K562 treated with DMSO at 1 percent for 4 hours (cell line): ENCODE measurements around the gene DHH. TPM values are rescaled to one million over a fixed set of nuclear protein-coding genes. Genes with fewer than 3 reads are reported as not detected.

Experiments
- total RNA-seq: library from RNA; unstranded; fragments of 300-600 nt; gene quantifications from 2 replicates; pipeline ENCODE4 v1.2.3, GENCODE V29; 2022; ENCODE audit not compliant: insufficient read depth

DHH gene
- total RNA-seq = 3.8 and 4.5 TPM in 2 replicates

GRCh38 chr12:49094160-49094974 is at the start of gene DHH:
TSS of gene DHH (minus strand) at chr12:49094801. CDS start at chr12:49094512, 289 bp downstream.

GRCh38 chr12:49131051-49131893 is 36.7 kb upstream of the DHH start, which contains the start of gene TUBA1B:
TSS of gene TUBA1B (minus strand) at chr12:49131395. CDS start at chr12:49131300, 95 bp downstream.

GRCh38 chr12:49110464-49111155 is 16.0 kb upstream of the DHH start, which contains the start of gene LMBR1L:
TSS of gene LMBR1L (minus strand) at chr12:49110847. CDS start at chr12:49110555, 292 bp downstream.

GRCh38 chr12:49069507-49070346 is 24.9 kb downstream of the DHH start, which contains the start of gene RHEBL1:
TSS of gene RHEBL1 (minus strand) at chr12:49069979. CDS start at chr12:49069785, 194 bp downstream.

GRCh38 chr12:49060237-49061156 is 34.1 kb downstream of the DHH start, which contains the start of gene KMT2D:
TSS of gene KMT2D (minus strand) at chr12:49060794. CDS start at chr12:49055324, 5,470 bp downstream.

Other genes starting within 250 kb of the DHH start
- 61.7 and 73.8 TPM in 2 replicates for gene DDX23, start 242.6 kb downstream of the DHH start, total RNA-seq
- gene RND1, start 228.9 kb downstream of the DHH start, total RNA-seq = 1.8 and 1.9 TPM in 2 replicates
- gene FKBP11, start 169.3 kb downstream of the DHH start, total RNA-seq = 4.6 and 8.3 TPM in 2 replicates
- gene ARF3, start 137.3 kb downstream of the DHH start, total RNA-seq = 50.5 and 56.3 TPM in 2 replicates
- gene WNT10B, start 123.1 kb downstream of the DHH start, total RNA-seq = 0.31 TPM in 1 of 2 replicates, not detected in the other
- gene WNT1, start 116.5 kb downstream of the DHH start, total RNA-seq = not detected in 2 replicates
- 0.73 and 1.4 TPM in 2 replicates for gene DDN, start 95.4 kb downstream of the DHH start, total RNA-seq
- gene PRKAG1, start 76.0 kb downstream of the DHH start, total RNA-seq = 60.7 and 65.8 TPM in 2 replicates
- 31.9 and 41.7 TPM in 2 replicates for gene KMT2D, start 34.0 kb downstream of the DHH start, total RNA-seq
- 14.1 and 17.7 TPM in 2 replicates for gene RHEBL1, start 24.8 kb downstream of the DHH start, total RNA-seq
- gene LMBR1L, start 16.0 kb upstream of the DHH start, total RNA-seq = 23.6 and 30.6 TPM in 2 replicates
- gene TUBA1B, start 36.6 kb upstream of the DHH start, total RNA-seq = 2,409 and 2,413 TPM in 2 replicates
- gene TUBA1A, start 94.3 kb upstream of the DHH start, total RNA-seq = 27.3 and 34.8 TPM in 2 replicates
- gene TUBA1C, start 170.3 kb upstream of the DHH start, total RNA-seq = 705 and 867 TPM in 2 replicates
- 1.4 and 3.5 TPM in 2 replicates for gene PRPH, start 200.3 kb upstream of the DHH start, total RNA-seq
- 44.7 and 69.4 TPM in 2 replicates for gene TROAP, start 228.5 kb upstream of the DHH start, total RNA-seq
- gene C1QL4, start 242.4 kb upstream of the DHH start, total RNA-seq = 1.7 and 2.1 TPM in 2 replicates